HG02763 (cell line): ENCODE results near the gene PIGS.
A peak's percentile ranks its signal among the peaks of the same experiment; 100 is the strongest.
"Not testable (repeated sequence)": the region's sequence is repeated elsewhere in the genome, so short reads cannot be mapped to it uniquely, and the experiment has no call there.

Source experiments
- ATAC-seq: cut with Tn5 transposase; IDR thresholded peaks from one replicate; pipeline ENCODE4 v1.9.1; 2021; ENCODE audit warnings: mild to moderate bottlenecking, moderate library complexity; ENCODE audit not compliant: unreplicated experiment

PIGS gene

GRCh38 chr17:28571361-28572122 lies at the start of gene PIGS:
PIGS (minus strand) TSS chr17:28571524; CDS start chr17:28571496, 28 bp downstream.
- peak; percentile 79 for ATAC-seq

- ATAC-seq = no peak
Measured at GRCh38 chr17:28620010-28620409, 48.7 kb upstream of the PIGS start.

DNA sequence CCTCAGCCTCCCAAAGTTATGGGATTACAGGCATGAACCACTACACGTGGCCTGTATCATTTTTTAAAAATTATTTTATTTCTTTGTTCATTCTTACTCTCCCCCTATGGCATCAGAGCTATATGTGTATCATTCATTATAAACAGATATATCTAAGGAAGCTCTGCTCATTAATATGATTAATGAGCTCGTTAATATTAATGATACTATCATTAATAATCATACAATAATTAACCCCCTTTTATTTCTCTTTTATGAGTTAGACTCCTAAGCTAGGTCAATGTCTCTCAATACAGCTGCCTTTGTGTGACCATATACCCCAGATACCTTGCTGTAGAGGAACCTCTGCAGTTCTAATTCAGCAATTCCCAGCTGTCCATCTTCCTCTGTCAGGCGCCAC lies 47.1 kb upstream of the PIGS start:
- ATAC-seq = no peak

DNA sequence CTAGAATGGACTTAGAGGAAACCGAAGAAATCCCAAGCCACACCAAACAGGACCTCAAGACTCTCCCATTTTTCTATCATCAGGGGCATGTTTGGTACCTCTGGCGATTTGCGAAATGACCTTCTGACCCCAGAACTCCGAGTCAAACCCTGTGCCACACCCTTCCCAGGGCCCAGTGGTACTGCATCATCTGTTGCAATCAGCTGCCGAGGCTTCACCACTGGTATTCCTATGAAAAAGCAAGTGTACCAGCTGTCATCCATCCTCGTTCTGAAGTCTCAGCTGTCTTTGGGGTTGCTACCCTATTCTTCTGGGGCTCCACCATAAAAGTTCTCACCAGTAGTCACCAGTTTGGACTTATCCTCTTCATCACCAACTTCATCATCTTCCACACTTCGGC lies 45.0 kb upstream of the PIGS start:
- ATAC-seq = no peak

- ATAC-seq = no peak
Measured at GRCh38 chr17:28615260-28615940, 44.1 kb upstream of the PIGS start.

- no peak for ATAC-seq
Measured at GRCh38 chr17:28613931-28614381, 42.6 kb upstream of the PIGS start, which contains the start of gene RSKR. RSKR (minus strand) TSS chr17:28614185; CDS start chr17:28614161, 24 bp downstream.

DNA sequence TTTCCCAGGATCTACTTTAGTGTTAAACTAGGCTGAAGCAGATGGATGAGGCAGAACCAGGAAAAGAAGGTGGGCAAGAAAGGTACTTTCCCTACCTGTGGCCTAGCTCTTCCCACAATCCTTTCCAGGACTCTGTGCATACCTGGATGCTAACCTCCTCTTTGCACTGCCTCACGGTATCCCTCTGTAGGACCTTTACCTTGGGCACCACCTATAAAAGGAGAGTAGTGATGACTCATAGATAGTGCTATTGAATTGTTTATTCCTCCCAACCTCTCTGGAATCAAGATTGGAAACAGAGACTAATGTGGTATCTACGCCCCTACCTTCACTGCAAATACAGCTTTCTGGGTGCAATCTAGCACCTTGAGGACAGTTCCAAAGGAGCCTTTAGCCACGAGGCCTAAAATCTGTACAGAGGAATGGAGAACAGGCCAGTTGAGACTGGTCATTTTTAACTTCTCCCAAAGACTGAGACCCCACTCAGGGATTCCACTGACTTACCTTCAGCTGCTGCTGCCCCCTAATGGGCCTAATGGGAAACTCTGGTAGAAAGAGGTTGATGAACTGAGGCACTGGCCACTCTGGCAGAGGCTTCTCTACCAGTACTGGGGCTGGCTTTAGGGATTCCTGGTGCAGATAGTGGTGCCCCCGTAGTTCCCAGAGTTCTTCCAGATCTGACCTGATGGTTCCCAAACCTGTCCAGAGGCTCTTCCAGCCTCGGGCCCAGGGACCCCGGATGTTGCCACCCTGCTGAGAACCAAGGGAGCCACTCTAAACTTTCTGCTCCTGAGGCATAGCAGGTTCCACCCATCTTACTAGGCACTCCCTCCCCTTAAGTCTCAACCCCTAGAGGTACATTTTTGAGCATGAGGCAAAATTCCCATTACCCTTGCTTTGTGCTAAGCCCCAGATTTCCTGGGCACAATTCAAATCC lies 41.9 kb upstream of the PIGS start:
- ATAC-seq = no peak

GRCh38 chr17:28612531-28612930 lies 41.2 kb upstream of the PIGS start:
- no peak for ATAC-seq

DNA sequence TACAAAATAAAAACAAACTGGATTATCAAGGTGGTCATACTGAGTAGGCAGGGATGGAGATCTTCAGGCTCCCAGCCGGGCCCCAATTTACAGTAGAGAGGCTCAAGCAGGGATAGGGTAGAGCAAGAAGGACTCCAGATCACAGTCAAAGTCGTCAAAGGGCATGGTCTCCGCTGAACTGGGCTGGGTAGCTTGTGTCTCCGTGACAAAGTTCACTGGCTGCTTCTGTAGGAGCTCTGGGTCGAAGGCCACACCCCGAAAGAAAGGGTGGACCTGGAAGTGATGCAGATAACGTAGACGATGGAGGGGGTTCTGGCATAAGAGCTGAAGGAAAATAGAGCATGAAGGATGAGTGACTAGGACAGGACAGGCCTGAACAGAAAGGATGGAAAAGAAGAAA lies 39.1 kb upstream of the PIGS start:
- no peak for ATAC-seq

GRCh38 chr17:28604031-28604430 lies 32.7 kb upstream of the PIGS start:
- ATAC-seq = not testable (repeated sequence)

- peak; percentile 37 for ATAC-seq
Measured at GRCh38 chr17:28599311-28600184, 28.2 kb upstream of the PIGS start.

- peak; percentile 85 for ATAC-seq
Measured at GRCh38 chr17:28598799-28599310, 27.5 kb upstream of the PIGS start, which contains the start of gene SPAG5. SPAG5 (minus strand) TSS chr17:28599025; CDS start chr17:28598946, 79 bp downstream.

- no peak for ATAC-seq
Measured at GRCh38 chr17:28598389-28598788, 27.1 kb upstream of the PIGS start.

DNA sequence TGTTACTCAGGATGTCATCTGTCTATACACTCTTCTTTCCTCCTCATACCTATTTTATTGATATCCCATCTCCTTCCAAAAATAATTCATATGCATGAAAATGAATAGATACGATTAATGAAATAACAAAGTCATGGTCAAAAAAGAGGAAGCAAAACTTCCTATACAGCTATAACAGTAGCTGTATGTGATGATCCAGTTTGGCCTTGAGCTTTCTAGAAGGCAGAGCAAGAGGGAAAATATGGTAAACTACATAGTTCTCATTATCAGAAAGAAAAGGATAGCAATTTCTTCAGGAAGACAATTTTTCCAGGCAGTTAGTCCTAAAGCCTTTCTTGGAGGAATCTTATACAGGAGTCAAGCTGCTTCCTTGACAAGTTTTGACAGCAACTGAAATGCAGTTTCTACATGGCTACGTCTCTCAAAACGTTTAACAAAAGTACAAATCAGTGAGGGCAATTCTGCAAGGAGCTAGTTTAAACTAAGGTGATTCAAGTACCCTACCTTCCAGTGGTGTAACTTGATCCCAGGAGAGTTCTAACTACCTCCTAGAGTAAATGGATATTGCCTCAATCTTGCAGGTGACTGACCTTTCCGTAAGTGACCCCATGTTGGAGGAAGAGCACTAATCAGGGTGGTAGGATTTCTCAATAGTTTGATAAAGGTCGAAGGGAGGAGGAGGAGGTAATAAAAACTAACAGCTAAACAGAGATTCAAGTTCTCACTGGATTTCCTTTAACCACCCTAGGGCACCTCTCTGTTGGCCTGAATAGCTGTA lies 26.5 kb upstream of the PIGS start:
- no peak for ATAC-seq

DNA sequence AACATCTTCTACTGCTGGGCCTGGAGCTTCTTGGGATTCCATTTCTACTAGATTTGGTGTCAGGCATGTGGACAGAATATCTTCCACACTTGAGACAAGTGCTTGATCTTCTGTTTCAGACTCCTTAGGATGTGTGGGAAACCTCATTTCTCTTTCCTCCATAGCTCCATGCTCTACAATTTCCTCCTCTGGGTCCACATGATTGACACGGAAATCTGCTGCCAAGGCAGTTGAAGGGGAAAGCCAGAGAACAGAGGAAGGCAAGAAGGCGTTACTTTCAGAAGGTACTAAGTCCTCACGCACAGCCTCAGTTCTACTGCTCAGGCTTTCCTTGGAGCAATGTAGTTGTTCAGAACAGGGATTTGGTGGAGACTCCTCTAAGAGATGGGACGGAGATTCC lies 20.9 kb upstream of the PIGS start:
- no peak for ATAC-seq

DNA sequence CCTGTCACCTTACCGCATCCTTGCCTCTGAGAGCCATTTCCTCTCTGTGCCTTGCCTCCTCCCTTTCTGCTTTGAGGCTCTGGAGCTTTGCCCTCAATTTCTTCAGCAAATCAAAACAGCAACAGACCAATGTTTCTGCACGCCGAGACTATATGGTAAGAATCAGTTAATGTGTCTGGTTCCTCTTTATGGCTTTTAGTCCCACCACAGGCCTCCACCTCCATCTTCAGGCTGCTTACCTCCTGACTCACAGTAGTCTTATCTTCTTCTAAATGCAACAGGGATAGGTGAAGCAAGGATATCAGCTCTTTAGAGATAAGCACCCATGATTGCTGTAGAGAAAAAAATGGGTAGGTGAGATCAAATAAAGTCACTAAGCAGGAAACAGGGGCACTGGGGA lies 14.5 kb upstream of the PIGS start:
- no peak for ATAC-seq

DNA sequence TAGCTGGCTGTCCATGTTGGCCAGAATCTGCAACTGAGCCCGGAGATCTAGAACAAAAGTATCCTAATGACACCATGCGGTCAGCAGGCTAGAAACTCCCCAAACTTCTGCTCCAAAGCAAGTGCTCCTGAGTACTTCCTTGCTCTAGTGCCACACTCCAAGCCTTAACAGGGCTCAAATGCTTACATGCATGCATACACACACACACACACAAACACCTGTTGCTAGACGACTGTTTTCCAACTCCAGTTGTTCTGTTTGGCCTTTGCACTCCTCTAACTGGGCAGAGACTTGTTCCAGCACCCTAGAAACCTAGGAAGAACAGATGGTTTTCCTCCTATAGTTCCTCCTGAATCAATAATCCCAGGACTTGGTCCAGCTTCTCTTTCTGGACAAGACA lies 13.1 kb upstream of the PIGS start:
- ATAC-seq = no peak

DNA sequence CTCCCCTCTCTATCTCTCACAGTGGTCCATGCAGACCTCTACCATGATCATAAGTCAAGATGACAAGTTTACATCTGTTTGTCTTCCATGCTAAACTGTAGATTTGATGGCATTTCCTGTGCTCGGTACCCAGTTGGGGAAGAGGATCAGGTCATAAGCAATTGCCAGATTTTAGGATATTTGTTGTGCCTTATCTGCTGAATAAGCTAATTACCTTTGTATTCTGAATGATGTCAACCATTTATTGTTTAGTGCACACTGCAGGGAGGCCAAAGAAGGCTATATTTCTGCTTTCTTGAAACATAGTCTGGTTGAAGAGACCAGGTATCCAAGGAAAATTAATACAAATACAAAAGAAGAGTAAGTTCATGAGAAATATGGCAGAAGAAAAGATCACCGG lies 11.2 kb upstream of the PIGS start:
- ATAC-seq = no peak

DNA sequence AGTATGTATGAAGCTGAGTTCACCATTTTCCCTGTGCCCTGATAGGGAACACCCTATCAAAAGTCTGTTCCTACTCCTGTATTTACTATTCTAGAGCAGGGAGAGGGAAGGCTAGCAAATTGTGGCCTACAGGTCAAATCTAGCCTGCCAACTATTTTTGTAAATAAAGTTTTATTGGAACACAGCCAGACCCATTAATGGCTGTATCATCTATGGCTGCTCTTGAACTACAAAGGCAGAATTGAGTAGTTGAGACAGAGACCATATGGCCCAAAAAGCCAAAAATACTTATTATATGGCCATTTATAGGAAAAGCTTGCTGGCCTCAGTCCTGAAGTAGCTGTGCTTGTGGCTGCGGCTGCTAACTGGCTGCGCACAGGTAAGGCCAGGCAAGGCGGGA lies 9.6 kb upstream of the PIGS start:
- ATAC-seq = no peak
